Measurements from ENCODE around the gene HMMR. TPM values are rescaled to one million over a fixed set of nuclear protein-coding genes. Genes with fewer than 3 reads are reported as not detected.
A peak's percentile ranks its signal among the peaks of the same experiment; 100 is the strongest.

HMMR gene
- total and polyA plus RNA-seq, 11 donors = 0.15 to 6.6 (median 0.97) TPM; not detected in 1

DNA sequence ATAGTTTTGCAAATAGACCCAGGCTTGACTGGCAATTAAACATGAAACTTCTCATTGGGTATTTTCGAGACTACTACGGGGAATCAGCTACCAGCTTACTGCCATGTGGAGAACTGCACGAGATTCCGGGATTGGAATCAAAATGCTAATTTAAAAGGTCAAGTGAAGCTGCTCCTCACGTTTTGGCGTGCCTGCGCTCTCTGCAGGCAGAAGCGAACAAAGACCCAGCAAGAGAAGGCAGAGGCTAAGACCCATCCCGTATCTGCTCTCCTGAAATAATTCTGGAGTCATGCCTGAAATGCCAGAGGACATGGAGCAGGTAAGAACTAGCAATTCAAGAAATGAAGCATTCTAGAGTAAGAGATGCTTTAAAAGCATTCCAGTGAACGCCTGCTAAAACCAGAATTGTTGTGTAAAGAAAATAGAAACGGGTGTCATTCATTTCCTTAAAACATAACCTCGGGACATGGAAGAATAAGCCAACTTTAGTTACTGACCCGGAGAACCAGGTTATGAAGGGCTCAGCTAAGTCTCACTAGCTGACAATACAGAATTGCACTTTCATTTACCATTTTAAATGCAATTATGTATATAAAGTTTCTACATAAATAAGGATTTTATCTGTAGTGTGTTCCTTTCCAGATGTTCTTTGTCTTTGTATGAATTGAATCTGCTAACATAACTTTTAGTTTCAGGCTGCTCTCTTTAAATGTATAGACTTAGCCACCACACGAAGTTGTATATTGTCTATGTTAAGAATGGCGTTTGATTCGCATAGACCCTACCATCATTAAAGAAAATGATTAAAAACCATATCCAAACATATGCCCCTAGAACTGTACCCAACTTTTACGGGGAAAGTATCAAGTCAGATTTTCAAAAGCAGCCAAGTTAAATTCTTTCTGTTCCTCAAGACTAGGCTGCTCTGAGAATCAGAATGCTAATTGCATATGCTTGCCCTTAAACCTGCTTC, 43.0 kb downstream of the HMMR start:
- ATAC-seq (peak in 3 of 4 donors; percentile 9 to 59 (median 44)), DNase-seq (peak; percentile 48 to 72 (median 71))
- Histone ChIP-seq H3K27ac (peak overlapping the region; percentile 89 to 99 (median 96)), H3K4me3 (peak overlapping the region; percentile 5 to 90 (median 77)), H3K27me3 (no peaks in the 10 kb centered on the region), H3K4me1 (peaks cover 6 to 39% (median 27%) of the 10 kb centered on the region in 12 donors), H3K36me3 (no peaks in the 10 kb centered on the region), H3K9me3 (no peaks in the 10 kb centered on the region)
- intact Hi-C loops (cut with DNase I) = loop anchor here in 7 of 10 donors (1.0 to 5.0 kb wide), 3 partner anchors 41 to 43 kb away; partner anchors contain the start of genes HMMR (in 7 of the 7) and NUDCD2 (in 7 of the 7)
- 1 to 2% (median 2%) methylated on average over 17 of the region's 17 CpGs for WGBS, 4 donors
- peak in 1 of 2 donors; percentile 40 for TF ChIP-seq POLR2A (IDR thresholded peaks at IDR 0.05)
- TF ChIP-seq, protein P1, sequence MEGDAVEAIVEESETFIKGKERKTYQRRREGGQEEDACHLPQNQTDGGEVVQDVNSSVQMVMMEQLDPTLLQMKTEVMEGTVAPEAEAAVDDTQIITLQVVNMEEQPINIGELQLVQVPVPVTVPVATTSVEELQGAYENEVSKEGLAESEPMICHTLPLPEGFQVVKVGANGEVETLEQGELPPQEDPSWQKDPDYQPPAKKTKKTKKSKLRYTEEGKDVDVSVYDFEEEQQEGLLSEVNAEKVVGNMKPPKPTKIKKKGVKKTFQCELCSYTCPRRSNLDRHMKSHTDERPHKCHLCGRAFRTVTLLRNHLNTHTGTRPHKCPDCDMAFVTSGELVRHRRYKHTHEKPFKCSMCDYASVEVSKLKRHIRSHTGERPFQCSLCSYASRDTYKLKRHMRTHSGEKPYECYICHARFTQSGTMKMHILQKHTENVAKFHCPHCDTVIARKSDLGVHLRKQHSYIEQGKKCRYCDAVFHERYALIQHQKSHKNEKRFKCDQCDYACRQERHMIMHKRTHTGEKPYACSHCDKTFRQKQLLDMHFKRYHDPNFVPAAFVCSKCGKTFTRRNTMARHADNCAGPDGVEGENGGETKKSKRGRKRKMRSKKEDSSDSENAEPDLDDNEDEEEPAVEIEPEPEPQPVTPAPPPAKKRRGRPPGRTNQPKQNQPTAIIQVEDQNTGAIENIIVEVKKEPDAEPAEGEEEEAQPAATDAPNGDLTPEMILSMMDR (IDR thresholded peaks at IDR 0.05) = peak in 9 of 12 donors; percentile 11 to 55 (median 41)

DNA sequence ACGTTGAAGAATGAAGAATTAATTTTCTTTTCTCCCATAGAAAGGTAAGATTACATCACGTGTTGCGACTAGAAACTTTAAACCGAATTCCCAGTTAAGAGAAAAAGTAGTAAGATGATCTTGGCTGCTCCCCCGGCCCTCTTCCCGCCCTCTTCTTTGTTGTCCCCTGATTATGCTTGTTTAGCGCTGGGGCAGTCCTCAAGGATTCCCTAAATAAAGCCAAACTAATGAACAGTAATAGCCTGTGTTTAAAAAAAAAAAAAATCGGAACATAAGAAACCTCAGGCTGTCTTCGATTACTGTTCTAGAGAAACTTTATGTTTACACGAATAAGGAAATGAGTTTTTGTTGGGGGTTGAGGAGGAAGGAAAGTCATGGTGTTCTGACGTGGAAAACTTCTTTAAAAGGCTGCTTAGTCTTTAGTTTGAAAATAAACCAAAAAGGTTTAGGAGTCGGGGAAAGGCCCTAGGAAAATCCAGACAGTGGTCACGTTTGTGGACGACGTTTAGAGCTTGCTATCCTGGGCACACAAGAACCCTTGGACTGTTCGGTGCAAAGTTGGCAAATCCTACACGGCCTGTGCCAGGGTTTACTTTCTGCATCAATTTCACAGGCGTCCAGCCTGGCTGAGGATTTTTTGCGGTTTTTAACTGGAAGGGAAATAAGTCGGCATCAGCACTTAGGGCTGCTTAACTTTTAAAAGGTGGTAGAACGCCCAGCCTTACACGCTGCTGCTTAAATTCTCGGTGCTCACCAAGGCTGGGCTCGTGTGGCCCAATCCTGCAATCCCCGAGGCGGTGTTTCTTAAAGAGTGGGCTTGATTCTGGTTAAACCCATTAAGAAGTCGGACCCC, 43.9 kb downstream of the HMMR start:
- peak overlapping the region; percentile 89 to 99 (median 96) for H3K27ac ChIP-seq
- H3K4me1 ChIP-seq = peaks cover 6 to 48% (median 35%) of the 10 kb centered on the region in 12 donors
- 1 to 2% (median 1%) methylated on average over 27 of the region's 27 CpGs for WGBS, 4 donors
- no peaks in the 10 kb centered on the region for H3K36me3 ChIP-seq
- ATAC-seq = peak; percentile 22 to 34 (median 26)
- intact Hi-C loops (cut with DNase I) = loop anchor here in 4 of 10 donors (2.0 to 5.0 kb wide), 2 partner anchors 42 to 44 kb away; partner anchors contain the start of genes HMMR (in 4 of the 4) and NUDCD2 (in 4 of the 4)
- TF ChIP-seq POLR2A (IDR thresholded peaks at IDR 0.05) = no peak
- TF ChIP-seq, protein P1 (IDR thresholded peaks at IDR 0.05) = no peak
- H3K27me3 ChIP-seq = no peaks in the 10 kb centered on the region
- H3K4me3 ChIP-seq = peak overlapping the region; percentile 5 to 90 (median 77)
- H3K9me3 ChIP-seq = no peaks in the 10 kb centered on the region
- DNase-seq = peak in 4 of 5 donors; percentile 23 to 46 (median 36)

DNA sequence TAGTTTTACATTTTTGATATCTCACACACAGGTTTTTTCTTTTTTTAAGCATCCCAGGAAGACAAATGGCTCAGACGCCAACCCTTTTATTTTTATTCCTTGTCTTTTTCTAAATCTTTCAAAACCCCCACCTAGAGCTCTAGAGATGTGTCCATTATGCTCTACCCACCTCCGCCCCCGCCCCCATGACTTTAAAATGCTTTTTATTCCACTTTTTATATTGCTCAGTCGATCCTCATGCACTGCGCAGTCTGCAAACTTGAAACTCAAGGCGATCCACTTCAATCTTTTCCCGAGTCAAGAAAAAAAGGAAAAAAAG, 44.6 kb downstream of the HMMR start:
- DNase-seq (peak in 1 of 5 donors; percentile 24), ATAC-seq (peak in 2 of 4 donors; percentile 1 to 2)
- no peaks in the 10 kb centered on the region for H3K27me3 ChIP-seq
- peaks cover 9 to 55% (median 40%) of the 10 kb centered on the region in 12 donors for H3K4me1 ChIP-seq
- WGBS, 4 donors = 1 to 3% (median 2%) methylated on average over 7 of the region's 7 CpGs
- intact Hi-C loops (cut with DNase I) = loop anchor here in 4 of 10 donors (1.0 to 5.0 kb wide), 4 partner anchors 43 to 68 kb away; partner anchors contain the start of genes HMMR (in 3 of the 4), NUDCD2 (in 3 of the 4) and CCNG1 (in 1 of the 4)
- H3K27ac ChIP-seq = peak overlapping the region; percentile 89 to 99 (median 96)
- TF ChIP-seq, protein P1 (IDR thresholded peaks at IDR 0.05) = no peak
- TF ChIP-seq POLR2A (IDR thresholded peaks at IDR 0.05) = no peak
- no peaks in the 10 kb centered on the region for H3K36me3 ChIP-seq
- H3K4me3 ChIP-seq = peak overlapping the region; percentile 4 to 90 (median 77)
- H3K9me3 ChIP-seq = no peaks in the 10 kb centered on the region

All from heart left ventricle (tissue), 16 donors.